Measurements from ENCODE around the gene ATF3.
"Not testable (repeated sequence)": the region's sequence is repeated elsewhere in the genome, so short reads cannot be mapped to it uniquely, and the experiment has no call there.

ATF3 gene

GRCh38 chr1:212634252-212634651 lies 25.7 kb downstream of the ATF3 start:
- no peak for DNase-seq (ENCODE audit: low read depth)
- TF ChIP-seq, protein P1, sequence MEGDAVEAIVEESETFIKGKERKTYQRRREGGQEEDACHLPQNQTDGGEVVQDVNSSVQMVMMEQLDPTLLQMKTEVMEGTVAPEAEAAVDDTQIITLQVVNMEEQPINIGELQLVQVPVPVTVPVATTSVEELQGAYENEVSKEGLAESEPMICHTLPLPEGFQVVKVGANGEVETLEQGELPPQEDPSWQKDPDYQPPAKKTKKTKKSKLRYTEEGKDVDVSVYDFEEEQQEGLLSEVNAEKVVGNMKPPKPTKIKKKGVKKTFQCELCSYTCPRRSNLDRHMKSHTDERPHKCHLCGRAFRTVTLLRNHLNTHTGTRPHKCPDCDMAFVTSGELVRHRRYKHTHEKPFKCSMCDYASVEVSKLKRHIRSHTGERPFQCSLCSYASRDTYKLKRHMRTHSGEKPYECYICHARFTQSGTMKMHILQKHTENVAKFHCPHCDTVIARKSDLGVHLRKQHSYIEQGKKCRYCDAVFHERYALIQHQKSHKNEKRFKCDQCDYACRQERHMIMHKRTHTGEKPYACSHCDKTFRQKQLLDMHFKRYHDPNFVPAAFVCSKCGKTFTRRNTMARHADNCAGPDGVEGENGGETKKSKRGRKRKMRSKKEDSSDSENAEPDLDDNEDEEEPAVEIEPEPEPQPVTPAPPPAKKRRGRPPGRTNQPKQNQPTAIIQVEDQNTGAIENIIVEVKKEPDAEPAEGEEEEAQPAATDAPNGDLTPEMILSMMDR (IDR thresholded peaks at IDR 0.05; ENCODE audit: control insufficient read depth, extremely low read depth, insufficient read depth), result no peak
- no peak overlapping the region for H3K4me3 ChIP-seq (ENCODE audit: low read depth, low read length)

DNA sequence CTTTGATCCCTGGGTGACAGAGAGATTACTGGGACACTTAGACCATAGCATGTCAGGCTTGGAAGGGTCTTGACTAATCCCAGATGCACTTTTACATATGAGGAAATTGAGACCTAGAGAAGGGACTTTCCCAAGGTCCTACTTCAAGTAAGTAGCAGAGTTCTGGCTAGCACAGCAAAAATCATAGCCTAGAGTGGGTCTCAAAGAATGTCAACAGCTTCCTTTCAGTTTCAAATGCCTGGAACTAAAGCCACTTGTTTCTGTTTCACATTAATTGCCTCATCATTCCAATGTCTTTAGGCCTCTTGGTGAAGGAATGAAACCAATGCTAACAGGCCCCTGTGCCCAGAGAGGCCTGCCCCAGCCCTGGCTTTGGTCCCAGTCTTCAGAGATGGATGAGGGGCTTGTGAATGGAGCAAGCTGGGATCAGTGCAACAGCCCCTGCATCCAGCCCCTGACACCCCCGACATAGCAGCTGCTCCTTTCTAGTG lies 26.6 kb downstream of the ATF3 start:
- H3K4me3 ChIP-seq (ENCODE audit: low read depth, low read length), result no peak overlapping the region
- TF ChIP-seq, protein P1 (IDR thresholded peaks at IDR 0.05; ENCODE audit: control insufficient read depth, extremely low read depth, insufficient read depth), result no peak
- no peak for DNase-seq (ENCODE audit: low read depth)

- no peak overlapping the region for H3K4me3 ChIP-seq (ENCODE audit: low read depth, low read length)
- DNase-seq (ENCODE audit: low read depth), result no peak
- TF ChIP-seq, protein P1 (IDR thresholded peaks at IDR 0.05; ENCODE audit: control insufficient read depth, extremely low read depth, insufficient read depth), result no peak
Measured at GRCh38 chr1:212637902-212638301, 29.3 kb downstream of the ATF3 start.

DNA sequence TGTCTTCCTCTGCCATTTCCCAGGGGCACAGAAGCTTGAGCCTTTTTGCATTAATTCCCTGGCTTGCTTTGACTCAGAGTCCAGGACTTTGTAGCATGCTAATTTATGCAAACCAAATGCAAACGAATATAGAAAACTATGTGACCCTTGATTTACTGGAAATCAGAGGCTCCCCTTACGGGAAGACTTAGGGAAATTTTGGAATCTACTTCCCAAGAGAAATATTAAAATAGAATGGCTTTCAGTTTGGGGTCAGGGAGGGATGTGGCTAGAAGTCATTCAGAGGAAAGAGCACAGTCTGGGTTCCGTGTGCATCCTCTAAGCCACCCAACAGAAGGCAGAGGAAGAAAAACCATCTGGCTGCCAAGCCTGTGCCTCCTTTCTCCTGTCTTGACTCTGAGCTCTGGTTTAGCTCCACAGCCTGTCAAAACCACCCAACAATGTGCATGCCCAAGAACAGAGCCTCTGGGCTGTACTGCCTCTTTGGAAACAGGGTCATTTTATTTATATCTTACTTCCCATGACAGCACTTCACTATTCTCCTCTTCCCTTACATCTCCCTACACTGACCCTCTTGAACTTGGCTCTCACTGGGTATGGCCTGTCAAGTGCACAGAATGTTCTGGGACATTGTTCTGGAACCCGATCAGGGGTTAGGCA lies 30.1 kb downstream of the ATF3 start:
- no peak for DNase-seq (ENCODE audit: low read depth)
- TF ChIP-seq, protein P1 (IDR thresholded peaks at IDR 0.05; ENCODE audit: control insufficient read depth, extremely low read depth, insufficient read depth), result no peak
- no peak overlapping the region for H3K4me3 ChIP-seq (ENCODE audit: low read depth, low read length)

DNA sequence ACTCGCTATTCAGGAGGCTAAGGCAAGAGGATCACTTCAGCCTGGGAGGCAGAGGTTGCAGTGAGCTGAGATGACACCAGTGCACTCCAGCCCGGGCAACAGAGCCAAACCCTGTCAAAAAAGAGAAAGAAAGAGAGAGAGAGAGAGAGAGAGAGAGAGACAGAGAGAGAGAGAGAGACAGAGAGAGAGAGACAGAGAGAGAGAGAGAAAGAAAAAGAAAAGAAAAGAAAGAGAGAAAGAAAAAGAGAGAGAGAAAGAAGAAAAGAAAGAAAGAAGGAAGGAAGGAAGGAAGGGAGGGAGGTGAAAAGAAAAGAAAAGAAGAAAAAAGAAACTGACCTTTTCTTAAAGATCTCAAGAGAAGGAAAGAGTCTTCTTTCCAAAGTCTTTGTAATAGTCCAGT lies 31.0 kb downstream of the ATF3 start:
- not testable (repeated sequence) for DNase-seq (ENCODE audit: low read depth); H3K4me3 ChIP-seq (ENCODE audit: low read depth, low read length)

DNA sequence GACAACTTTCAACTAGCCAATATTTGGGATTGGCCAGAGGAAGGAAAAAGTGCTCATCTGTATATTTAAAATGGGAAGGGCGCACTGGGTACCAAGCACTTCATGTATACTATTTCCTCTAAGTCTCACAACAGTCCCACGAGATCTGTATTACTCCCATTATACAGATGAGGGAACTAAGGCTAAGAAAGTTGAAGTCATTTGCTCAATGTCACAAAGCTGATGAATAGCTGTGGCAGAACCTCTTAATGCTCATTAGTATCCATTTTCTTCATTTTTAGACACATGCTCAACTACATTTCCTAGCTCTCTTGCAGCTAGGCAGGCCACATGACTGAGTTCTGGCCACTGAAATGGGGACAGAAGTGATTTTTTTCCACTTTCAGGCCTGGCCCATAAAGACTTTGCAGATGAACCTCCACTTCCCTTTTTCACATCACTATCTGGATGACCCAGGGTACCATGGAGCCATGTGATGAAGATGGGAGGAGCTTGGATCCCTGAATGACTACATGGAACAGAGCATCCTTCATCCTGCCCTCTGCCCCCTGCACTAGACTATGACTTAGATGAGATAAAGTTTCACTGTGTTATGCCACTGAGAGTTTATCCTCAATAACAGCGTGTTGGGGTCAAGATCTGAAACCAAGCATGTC lies 31.8 kb downstream of the ATF3 start:
- no peak for DNase-seq (ENCODE audit: low read depth)
- H3K4me3 ChIP-seq (ENCODE audit: low read depth, low read length), result no peak overlapping the region
- TF ChIP-seq, protein P1 (IDR thresholded peaks at IDR 0.05; ENCODE audit: control insufficient read depth, extremely low read depth, insufficient read depth), result no peak

GRCh38 chr1:212641956-212642355 lies 33.4 kb downstream of the ATF3 start:
- TF ChIP-seq, protein P1 (IDR thresholded peaks at IDR 0.05; ENCODE audit: control insufficient read depth, extremely low read depth, insufficient read depth), result no peak
- DNase-seq (ENCODE audit: low read depth), result no peak

More at GRCh38 chr1:212641956-212642355, 33.4 kb downstream of the ATF3 start:
- no peak overlapping the region for H3K4me3 ChIP-seq (ENCODE audit: low read depth, low read length)
